ENCODE results near the gene CADM2. TPM values are rescaled to one million over a fixed set of nuclear protein-coding genes. Genes with fewer than 3 reads are reported as not detected.

CADM2 gene
- total and polyA plus RNA-seq, 2 experiments from 2014 or later: 13.3 to 47.5 TPM

GRCh38 chr3:85303156-85303555 is 344.4 kb downstream of the CADM2 start:
- no peaks in the 10 kb centered on the region for H3K4me1 ChIP-seq (ENCODE audit: insufficient read depth)
- Mint-ChIP-seq H3K4me3 (no peak overlapping the region), H3K36me3 (ENCODE audit: low read depth) (no peaks in the 10 kb centered on the region), H3K9me3 (no peaks in the 10 kb centered on the region), H3K4me1 (no peaks in the 10 kb centered on the region), H3K27ac (peak overlapping the region; percentile 83), H3K27me3 (ENCODE audit: insufficient read depth, low read depth, poor library complexity) (no peaks in the 10 kb centered on the region)
- TF ChIP-seq POLR2AphosphoS5 (IDR thresholded peaks at IDR 0.05; ENCODE audit: low read depth): no peak
- no peaks in the 10 kb centered on the region for H3F3A ChIP-seq (replicated peaks; ENCODE audit: low read depth)
- H3K4me2 ChIP-seq: no peak overlapping the region
- no peaks in the 10 kb centered on the region for H3K79me2 ChIP-seq (replicated peaks; ENCODE audit: insufficient read depth)
- H4K20me1 ChIP-seq (replicated peaks; ENCODE audit: insufficient read depth): no peaks in the 10 kb centered on the region
- ATAC-seq (no peak), DNase-seq (ENCODE audit: low spot score) (no peak)
- H2AFZ ChIP-seq: no peak overlapping the region
- H3K27me3 ChIP-seq (ENCODE audit: insufficient read depth): no peaks in the 10 kb centered on the region
- H3K36me3 ChIP-seq (ENCODE audit: insufficient read depth): no peaks in the 10 kb centered on the region
- H3K4me3 ChIP-seq: no peak overlapping the region
- H3K9me2 ChIP-seq (ENCODE audit: insufficient read depth): no peaks in the 10 kb centered on the region
- no peak overlapping the region for H3K27ac ChIP-seq (ENCODE audit: low read depth)

GRCh38 chr3:85304360-85304964 is 345.7 kb downstream of the CADM2 start:
- Mint-ChIP-seq H3K4me1 (no peaks in the 10 kb centered on the region), H3K9me3 (no peaks in the 10 kb centered on the region), H3K36me3 (ENCODE audit: low read depth) (no peaks in the 10 kb centered on the region), H3K27me3 (ENCODE audit: insufficient read depth, low read depth, poor library complexity) (no peaks in the 10 kb centered on the region), H3K27ac (no peak overlapping the region), H3K4me3 (no peak overlapping the region)
- no peaks in the 10 kb centered on the region for H3K79me2 ChIP-seq (replicated peaks; ENCODE audit: insufficient read depth)
- H3K36me3 ChIP-seq (ENCODE audit: insufficient read depth): no peaks in the 10 kb centered on the region
- no peaks in the 10 kb centered on the region for H3K9me2 ChIP-seq (ENCODE audit: insufficient read depth)
- H3K27ac ChIP-seq (ENCODE audit: low read depth): no peak overlapping the region
- H3K4me1 ChIP-seq (ENCODE audit: insufficient read depth): no peaks in the 10 kb centered on the region
- no peak overlapping the region for H3K4me3 ChIP-seq
- no peak overlapping the region for H2AFZ ChIP-seq
- DNase-seq (ENCODE audit: low spot score) (peak; percentile 21), ATAC-seq (no peak)
- peak; percentile 39 to 58; a peak in 3 of 4 replicates for TF ChIP-seq CTCF (conservative IDR thresholded peaks at IDR 0.05; ENCODE audit: low read depth in 2 of 2)
- TF ChIP-seq NANOG (IDR thresholded peaks at IDR 0.05; ENCODE audit: borderline replicate concordance): no peak
- no peak for TF ChIP-seq EZH2phosphoT487 (IDR thresholded peaks at IDR 0.05; ENCODE audit: unreplicated experiment)
- no peak overlapping the region for H3K4me2 ChIP-seq
- no peaks in the 10 kb centered on the region for H3F3A ChIP-seq (replicated peaks; ENCODE audit: low read depth)
- no peaks in the 10 kb centered on the region for H3K27me3 ChIP-seq (ENCODE audit: insufficient read depth)
- H4K20me1 ChIP-seq (replicated peaks; ENCODE audit: insufficient read depth): no peaks in the 10 kb centered on the region

- ATAC-seq (no peak), DNase-seq (ENCODE audit: low spot score) (no peak)
- Histone ChIP-seq H3K4me3 (no peak overlapping the region), H3K27me3 (ENCODE audit: insufficient read depth) (no peaks in the 10 kb centered on the region), H3K36me3 (ENCODE audit: insufficient read depth) (no peaks in the 10 kb centered on the region), H3K4me2 (no peak overlapping the region), H3K9me2 (ENCODE audit: insufficient read depth) (no peaks in the 10 kb centered on the region), H2AFZ (no peak overlapping the region), H3K4me1 (ENCODE audit: insufficient read depth) (no peaks in the 10 kb centered on the region), H3K79me2 (replicated peaks; ENCODE audit: insufficient read depth) (no peaks in the 10 kb centered on the region), H4K20me1 (replicated peaks; ENCODE audit: insufficient read depth) (no peaks in the 10 kb centered on the region), H3K27ac (ENCODE audit: low read depth) (no peak overlapping the region), H3F3A (replicated peaks; ENCODE audit: low read depth) (no peaks in the 10 kb centered on the region)
- no peak overlapping the region for H3K4me3 Mint-ChIP-seq
- no peak overlapping the region for H3K27ac Mint-ChIP-seq
- no peaks in the 10 kb centered on the region for H3K27me3 Mint-ChIP-seq (ENCODE audit: insufficient read depth, low read depth, poor library complexity)
- no peaks in the 10 kb centered on the region for H3K9me3 Mint-ChIP-seq
- H3K4me1 Mint-ChIP-seq: no peaks in the 10 kb centered on the region
- no peaks in the 10 kb centered on the region; the same call in 2 of the 3 replicates for H3K36me3 Mint-ChIP-seq (ENCODE audit: low read depth)
- no peak for TF ChIP-seq STAT1 (IDR thresholded peaks at IDR 0.05; ENCODE audit: unreplicated experiment)
- no peak for TF ChIP-seq EZH2phosphoT487 (IDR thresholded peaks at IDR 0.05; ENCODE audit: unreplicated experiment)
- TF ChIP-seq NANOG (IDR thresholded peaks at IDR 0.05; ENCODE audit: borderline replicate concordance): no peak
- no peak for TF ChIP-seq EZH2 (IDR thresholded peaks at IDR 0.05; ENCODE audit: low read depth, unreplicated experiment)
- TF ChIP-seq CTCF (conservative IDR thresholded peaks at IDR 0.05; ENCODE audit: low read depth in 2 of 2): no peak
Measured at GRCh38 chr3:85312331-85312730, 353.5 kb downstream of the CADM2 start.
